HEK293 (cell line): Measurements from ENCODE around the gene RIMS3.

Experiments
- RBAK ChIP-seq: fragments of 450-650 bp; formaldehyde crosslinking; IDR thresholded peaks from 2 replicates; pipeline ENCODE4 v1.5.1; 2016; ENCODE audit warnings: missing biosample characterization, missing genetic modification characterization
- SP2 ChIP-seq: fragments of 450-650 bp; formaldehyde crosslinking; IDR thresholded peaks from 2 replicates; pipeline ENCODE4 v1.5.1; 2016; ENCODE audit warnings: missing biosample characterization, missing genetic modification characterization
- ZNF132 ChIP-seq: fragments of 450-650 bp; formaldehyde crosslinking; IDR thresholded peaks from 2 replicates; pipeline ENCODE4 v1.5.1; 2017; ENCODE audit warnings: missing biosample characterization, missing genetic modification characterization, borderline replicate concordance
- ZNF449 ChIP-seq: fragments of 450-650 bp; formaldehyde crosslinking; IDR thresholded peaks from 2 replicates; pipeline ENCODE4 v1.5.1; 2017; ENCODE audit warnings: missing biosample characterization, mild to moderate bottlenecking, missing genetic modification characterization, moderate library complexity
- TF ChIP-seq, protein P1 (sequence below): fragments of 450-650 bp; formaldehyde crosslinking; IDR thresholded peaks from 2 replicates; pipeline ENCODE4 v1.5.1; 2016; ENCODE audit warnings: missing biosample characterization, missing genetic modification characterization

DNA sequence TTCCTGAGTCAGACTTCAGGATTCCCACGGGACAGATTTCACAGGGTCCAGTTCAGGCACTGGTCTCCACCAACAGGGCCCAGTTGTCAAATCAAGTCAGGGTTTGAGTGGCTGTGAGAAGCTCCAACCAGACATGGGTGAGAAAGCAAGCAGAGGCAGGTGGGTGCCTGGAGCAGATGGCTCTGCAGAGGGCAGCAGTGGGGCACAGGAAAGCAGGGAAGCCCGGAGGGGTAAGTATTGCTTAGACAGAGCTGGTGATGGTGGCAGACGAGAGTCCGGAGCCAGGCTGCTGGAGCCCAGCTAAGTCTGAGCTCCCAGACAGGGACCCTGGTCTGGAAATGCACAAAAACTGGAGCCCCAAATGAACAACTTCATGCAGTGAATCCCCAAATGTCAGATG, 40.4 kb downstream of the RIMS3 start:
- TF ChIP-seq SP2 (tag by site-specific recombination) (no peak), ZNF449 (no peak), RBAK (no peak), ZNF132 (tag by site-specific recombination) (no peak)
- TF ChIP-seq, protein P1, sequence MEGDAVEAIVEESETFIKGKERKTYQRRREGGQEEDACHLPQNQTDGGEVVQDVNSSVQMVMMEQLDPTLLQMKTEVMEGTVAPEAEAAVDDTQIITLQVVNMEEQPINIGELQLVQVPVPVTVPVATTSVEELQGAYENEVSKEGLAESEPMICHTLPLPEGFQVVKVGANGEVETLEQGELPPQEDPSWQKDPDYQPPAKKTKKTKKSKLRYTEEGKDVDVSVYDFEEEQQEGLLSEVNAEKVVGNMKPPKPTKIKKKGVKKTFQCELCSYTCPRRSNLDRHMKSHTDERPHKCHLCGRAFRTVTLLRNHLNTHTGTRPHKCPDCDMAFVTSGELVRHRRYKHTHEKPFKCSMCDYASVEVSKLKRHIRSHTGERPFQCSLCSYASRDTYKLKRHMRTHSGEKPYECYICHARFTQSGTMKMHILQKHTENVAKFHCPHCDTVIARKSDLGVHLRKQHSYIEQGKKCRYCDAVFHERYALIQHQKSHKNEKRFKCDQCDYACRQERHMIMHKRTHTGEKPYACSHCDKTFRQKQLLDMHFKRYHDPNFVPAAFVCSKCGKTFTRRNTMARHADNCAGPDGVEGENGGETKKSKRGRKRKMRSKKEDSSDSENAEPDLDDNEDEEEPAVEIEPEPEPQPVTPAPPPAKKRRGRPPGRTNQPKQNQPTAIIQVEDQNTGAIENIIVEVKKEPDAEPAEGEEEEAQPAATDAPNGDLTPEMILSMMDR, result peak; percentile 72
